Kidney (tissue), 14 donors: ENCODE results near the gene KRTAP19-3. TPM values are rescaled to one million over a fixed set of nuclear protein-coding genes. Genes with fewer than 3 reads are reported as not detected.

Source experiments
- DNase-seq, 5 donors: peaks; one replicate each; pipeline ENCODE4 v3.0.0-alpha.2; 2013 to 2020
- FAIRE-seq: peaks from 2 replicates; lab custom pipeline; 2012; peaks lifted over from hg19 to GRCh38; lab: Jason Lieb, UNC
- H3K27ac ChIP-seq, 2 donors: one replicate each; pipeline ENCODE4 v1.7.0; 2013; ENCODE audit warnings: low read depth in 2 of 2, low read length in 2 of 2, inconsistent platforms in 1 of 2
- H3K27me3 ChIP-seq: one replicate; pipeline ENCODE4 v1.7.1; 2013; ENCODE audit warnings: low read length, inconsistent platforms; ENCODE audit not compliant: control insufficient read depth, insufficient read depth
- H3K36me3 ChIP-seq, 3 donors: one replicate each; pipeline versions ENCODE4 v1.7.0 to v1.7.1; 2013; ENCODE audit warnings: low read length in 3 of 3, control low read depth in 1 of 3, inconsistent platforms in 1 of 3; ENCODE audit not compliant: insufficient read depth in 3 of 3, control insufficient read depth in 2 of 3
- H3K4me1 ChIP-seq, 3 donors: one replicate each; pipeline versions ENCODE4 v1.7.0 to v1.7.1; 2013; ENCODE audit warnings: low read length in 3 of 3, inconsistent platforms in 1 of 3, low read depth in 1 of 3; ENCODE audit not compliant: control insufficient read depth in 2 of 3, insufficient read depth in 2 of 3
- H3K4me3 ChIP-seq, 3 donors: one replicate each; pipeline versions ENCODE4 v1.7.0 to v1.8.1; 2013; ENCODE audit warnings: low read length in 3 of 3, control low read depth in 1 of 3, inconsistent platforms in 1 of 3
- H3K9ac ChIP-seq, 3 donors: one replicate each; pipeline versions ENCODE4 v1.7.0 to v1.7.1; 2013; ENCODE audit warnings: low read length in 3 of 3, control low read depth in 1 of 3, inconsistent platforms in 1 of 3
- H3K9me3 ChIP-seq, 3 donors: one replicate each; pipeline versions ENCODE4 v1.7.0 to v1.7.1; 2013; ENCODE audit warnings: low read length in 3 of 3, control low read depth in 1 of 3, inconsistent platforms in 1 of 3; ENCODE audit not compliant: control insufficient read depth in 2 of 3, insufficient read depth in 1 of 3
- CTCF ChIP-seq: IDR thresholded peaks from 3 replicates; pipeline ENCODE4 v1.5.1; 2012; ENCODE audit warnings: mild to moderate bottlenecking, moderate library complexity, borderline replicate concordance; ENCODE audit not compliant: insufficient read depth; ENCODE audit errors: extremely low read depth
- intact Hi-C: fragments of 100-400 bp; cut with DNase I; formaldehyde crosslinking; loops from one replicate; pipeline ENCODE4 v1.11.1; 2022
- polyA plus RNA-seq: library from polyadenylated mRNA; stranded (reverse); fragments of 350-450 nt; fragmentation: Illumina TruSeq; extraction: RNeasy Lipid Tissue Mini Kit (QIAGEN cat#74804); gene quantifications from one replicate; pipeline ENCODE4 v1.2.3, GENCODE V29; 2014; ENCODE audit warnings: low read depth, low replicate concordance; ENCODE audit not compliant: insufficient read depth
- total RNA-seq: library from RNA; stranded (reverse); fragmentation: NEBNext Ultra II Directional; extraction: Animal tissue kit (Norgen Biotek cat#: 25700); gene quantifications from one replicate; pipeline ENCODE4 v1.2.1, GENCODE V29; 2021
- donor health status: control.
- donor health status: control.
- donor health status: control.
- donor health status: control.
- donor health status: control.
- donor health status: DM: yes; HTN: yes; CAD: no.
- donor health status: Normal renal cell carcinoma (clear cell type).

Gene KRTAP19-3
- total and polyA plus RNA-seq, 2 donors from 2014 or later: not detected

- TF ChIP-seq CTCF: no peak
- no peaks in the 10 kb centered on the region for H3K4me1 ChIP-seq
- no peak overlapping the region for H3K9ac ChIP-seq
- intact Hi-C loops: no loop called here
- H3K36me3 ChIP-seq: no peaks in the 10 kb centered on the region
- H3K4me3 ChIP-seq: no peak overlapping the region
- no peak overlapping the region for H3K27ac ChIP-seq
- no peaks in the 10 kb centered on the region for H3K9me3 ChIP-seq
- FAIRE-seq: no peak
- peak in 4 of 5 donors; percentile 42 to 83 (median 64) for DNase-seq
- H3K27me3 ChIP-seq: no peaks in the 10 kb centered on the region
Measured at GRCh38 chr21:30468900-30469714, 22.7 kb downstream of the KRTAP19-3 start.

GRCh38 chr21:30463713-30464112, 28.1 kb downstream of the KRTAP19-3 start:
- Histone ChIP-seq H3K4me3 (no peak overlapping the region), H3K36me3 (no peaks in the 10 kb centered on the region), H3K4me1 (no peaks in the 10 kb centered on the region), H3K27me3 (no peaks in the 10 kb centered on the region), H3K27ac (no peak overlapping the region), H3K9me3 (no peaks in the 10 kb centered on the region), H3K9ac (no peak overlapping the region)
- intact Hi-C loops: no loop called here
- FAIRE-seq (no peak), DNase-seq (no peak)
- TF ChIP-seq CTCF: peak; percentile 8

- Histone ChIP-seq H3K27ac (no peak overlapping the region), H3K4me3 (no peak overlapping the region), H3K36me3 (no peaks in the 10 kb centered on the region), H3K9ac (no peak overlapping the region), H3K27me3 (no peaks in the 10 kb centered on the region), H3K9me3 (no peaks in the 10 kb centered on the region), H3K4me1 (no peaks in the 10 kb centered on the region)
- DNase-seq: no peak
- no peak for FAIRE-seq
- intact Hi-C loops: no loop called here
- no peak for TF ChIP-seq CTCF
Measured at GRCh38 chr21:30448514-30448913, 43.3 kb downstream of the KRTAP19-3 start.
